Calu3 (cell line): ENCODE results near the gene RSL24D1. TPM values are rescaled to one million over a fixed set of nuclear protein-coding genes. Genes with fewer than 3 reads are reported as not detected.
"Not testable (repeated sequence)": the region's sequence is repeated elsewhere in the genome, so short reads cannot be mapped to it uniquely, and the experiment has no call there.

Experiments
- BruUV-seq: library from RNA; stranded (reverse); fragments of 400-500 nt; replicated peaks from 2 replicates; lab custom pipeline; 2021; lab: Mats Ljungman, UMichigan
- CTCF ChIA-PET: fragments of 300-600 bp; sonication (Branson Sonifier 250); formaldehyde crosslinking; loops from one replicate; lab custom pipeline; 2022; ENCODE audit warnings: antibody characterized with exemption; lab: Charles Lee
- DNase-seq: peaks from one replicate; pipeline ENCODE4 v3.0.0; 2022
- H3K27ac Mint-ChIP-seq: one replicate; pipeline ENCODE4 v1.8.0; 2022; ENCODE audit warnings: mixed read lengths; ENCODE audit not compliant: unreplicated experiment
- H3K27me3 Mint-ChIP-seq: one replicate; pipeline ENCODE4 v1.8.0; 2022; ENCODE audit warnings: mixed read lengths; ENCODE audit not compliant: unreplicated experiment
- H3K36me3 Mint-ChIP-seq: one replicate; pipeline ENCODE4 v1.8.0; 2022; ENCODE audit warnings: mild to moderate bottlenecking, moderate library complexity, mixed read lengths; ENCODE audit not compliant: insufficient read depth, unreplicated experiment
- H3K4me1 Mint-ChIP-seq: one replicate; pipeline ENCODE4 v1.8.0; 2022; ENCODE audit warnings: mild to moderate bottlenecking, low read depth, mixed read lengths; ENCODE audit not compliant: unreplicated experiment
- H3K4me3 Mint-ChIP-seq: one replicate; pipeline ENCODE4 v1.8.0; 2022; ENCODE audit warnings: mild to moderate bottlenecking, low read depth, moderate library complexity, mixed read lengths; ENCODE audit not compliant: unreplicated experiment
- H3K9me3 Mint-ChIP-seq: one replicate; pipeline ENCODE4 v1.8.0; 2022; ENCODE audit warnings: low read depth, mixed read lengths; ENCODE audit not compliant: unreplicated experiment
- CTCF ChIP-seq: fragments of 200-600 bp; IDR thresholded peaks from one replicate; pipeline ENCODE4 v1.8.0; 2022; ENCODE audit warnings: antibody characterized with exemption; ENCODE audit not compliant: unreplicated experiment
- intact Hi-C: fragments of 100-400 bp; cut with micrococcal nuclease; formaldehyde crosslinking; loops from one replicate; pipeline ENCODE4 v1.10.0; 2022; ENCODE audit not compliant: unreplicated experiment
- total RNA-seq: library from RNA; stranded (reverse); gene quantifications from 2 replicates; pipeline ENCODE4 v1.2.3, GENCODE V29; 2022

The RSL24D1 gene
- total RNA-seq, 1 experiment from 2014 or later = 93.3 TPM

DNA sequence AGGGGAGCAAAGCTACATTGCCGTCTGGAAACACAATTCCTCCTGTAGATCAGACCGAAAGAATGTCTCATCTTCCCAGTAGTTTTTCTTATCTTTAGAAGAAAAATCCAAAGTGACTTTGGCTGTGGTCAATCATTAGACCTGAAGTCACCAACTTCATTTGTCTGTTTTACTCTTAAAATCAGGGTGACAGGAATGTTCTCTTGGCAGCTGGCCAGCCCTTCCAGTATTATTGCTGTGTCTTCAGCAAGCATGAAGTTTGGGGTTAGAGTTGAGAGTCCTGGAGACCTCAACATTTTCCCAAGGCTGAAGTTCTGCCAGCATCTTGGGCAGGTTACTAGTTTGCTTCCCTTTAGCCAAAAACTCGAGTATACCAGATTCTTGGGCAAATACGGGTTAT is 32.5 kb downstream of the RSL24D1 start:
- DNase-seq = no peak
- BruUV-seq = no TSS peak
- Mint-ChIP-seq H3K4me3 (no peak overlapping the region), H3K4me1 (no peaks in the 10 kb centered on the region), H3K36me3 (no peaks in the 10 kb centered on the region), H3K27me3 (no peaks in the 10 kb centered on the region), H3K9me3 (no peaks in the 10 kb centered on the region), H3K27ac (no peak overlapping the region)
- intact Hi-C loops = loop anchor here (10.0 kb wide), 3 partner anchors 359 to 1359 kb away; no protein-coding TSS in a partner anchor
- CTCF ChIA-PET = no interaction called here
- no peak for TF ChIP-seq CTCF

- intact Hi-C loops = no loop called here
- no peak for DNase-seq
- H3K36me3 Mint-ChIP-seq = no peaks in the 10 kb centered on the region
- H3K4me3 Mint-ChIP-seq = no peak overlapping the region
- TF ChIP-seq CTCF = no peak
- peaks cover 2% of the 10 kb centered on the region for H3K9me3 Mint-ChIP-seq
- no TSS peak for BruUV-seq
- no peak overlapping the region for H3K27ac Mint-ChIP-seq
- CTCF ChIA-PET = no interaction called here
- H3K4me1 Mint-ChIP-seq = no peaks in the 10 kb centered on the region
- peaks cover 15% of the 10 kb centered on the region for H3K27me3 Mint-ChIP-seq
Measured at GRCh38 chr15:55151631-55152030, 45.1 kb downstream of the RSL24D1 start.

- H3K4me1 Mint-ChIP-seq, intact Hi-C loops, H3K9me3 Mint-ChIP-seq: not testable (repeated sequence)
Measured at GRCh38 chr15:55143132-55143531, 53.6 kb downstream of the RSL24D1 start.

DNA sequence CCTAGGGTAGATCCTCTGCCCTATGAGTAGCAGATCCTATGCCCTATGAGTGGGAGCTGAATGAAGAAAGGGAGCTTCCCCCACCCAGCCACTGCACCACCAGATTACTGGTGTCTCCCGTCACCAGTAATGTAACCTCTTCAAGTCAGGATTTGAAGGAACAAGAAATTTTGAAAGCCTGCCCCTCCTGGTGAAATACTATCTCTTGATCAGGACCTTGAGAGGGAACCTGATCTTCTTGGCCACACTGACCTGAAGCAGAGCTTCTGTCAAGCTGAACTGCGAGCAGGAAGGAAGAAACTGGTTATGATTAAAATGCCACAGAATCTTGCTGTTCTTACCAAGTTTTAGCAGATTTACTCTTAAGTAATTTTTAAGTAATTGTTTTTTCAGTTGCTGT is 62.8 kb downstream of the RSL24D1 start:
- no peak for TF ChIP-seq CTCF
- H3K36me3 Mint-ChIP-seq = no peaks in the 10 kb centered on the region
- no peak for DNase-seq
- CTCF ChIA-PET = no interaction called here
- no peaks in the 10 kb centered on the region for H3K4me1 Mint-ChIP-seq
- H3K4me3 Mint-ChIP-seq = no peak overlapping the region
- H3K27ac Mint-ChIP-seq = no peak overlapping the region
- intact Hi-C loops = no loop called here
- peaks cover 23% of the 10 kb centered on the region for H3K27me3 Mint-ChIP-seq
- no TSS peak for BruUV-seq
- peaks cover 5% of the 10 kb centered on the region for H3K9me3 Mint-ChIP-seq

More at GRCh38 chr15:55143132-55143531, 53.6 kb downstream of the RSL24D1 start:
- H3K4me3 Mint-ChIP-seq, H3K27ac Mint-ChIP-seq, BruUV-seq, H3K36me3 Mint-ChIP-seq, CTCF ChIA-PET, DNase-seq: not testable (repeated sequence)
- H3K27me3 Mint-ChIP-seq = peaks cover 24% of the 10 kb centered on the region

DNA sequence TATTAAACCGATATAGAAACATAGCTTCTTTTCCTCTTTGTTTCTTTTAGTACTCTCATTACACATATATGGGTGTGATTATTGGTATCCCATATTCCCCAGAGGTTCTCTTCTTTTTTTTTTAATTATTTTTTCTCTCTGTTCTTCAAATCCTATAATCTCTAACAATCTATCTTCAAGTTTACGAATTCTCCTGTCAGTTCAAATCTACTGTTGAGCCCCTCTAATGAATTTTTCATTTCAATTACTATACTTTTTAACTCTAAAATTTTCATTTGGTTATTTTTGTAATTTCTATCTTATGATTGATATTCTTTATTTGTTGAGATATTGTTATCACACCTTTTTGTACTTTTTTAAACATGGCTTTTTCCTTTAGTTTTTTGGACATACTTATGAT is 64.1 kb downstream of the RSL24D1 start:
- Mint-ChIP-seq H3K4me1 (no peaks in the 10 kb centered on the region), H3K27me3 (peaks cover 19% of the 10 kb centered on the region), H3K27ac (no peak overlapping the region), H3K4me3 (no peak overlapping the region), H3K9me3 (no peaks in the 10 kb centered on the region), H3K36me3 (no peaks in the 10 kb centered on the region)
- CTCF ChIA-PET = no interaction called here
- DNase-seq = no peak
- BruUV-seq = no TSS peak
- intact Hi-C loops = no loop called here
- no peak for TF ChIP-seq CTCF

Other genes with a start within 250 kb of the RSL24D1 start
- gene RAB27A, start 92.9 kb upstream of the RSL24D1 start, total RNA-seq = 25.1 and 28.9 TPM in 2 replicates
- 16.6 and 17.1 TPM in 2 replicates for gene PIGBOS1, start 122.2 kb upstream of the RSL24D1 start, total RNA-seq
- gene PIGB, start 122.3 kb upstream of the RSL24D1 start, total RNA-seq = 17.5 and 23.5 TPM in 2 replicates
- 54.5 and 54.6 TPM in 2 replicates for gene CCPG1, start 211.4 kb upstream of the RSL24D1 start, total RNA-seq
- 2.9 and 3.1 TPM in 2 replicates for gene PIERCE2, start 211.6 kb upstream of the RSL24D1 start, total RNA-seq